ENCODE data around the gene HLCS. TPM values are rescaled to one million over a fixed set of nuclear protein-coding genes. Genes with fewer than 3 reads are reported as not detected.

HLCS gene
- total RNA-seq, 1 experiment from 2014 or later = 12.7 TPM

- Histone ChIP-seq H3K4me1 (ENCODE audit: insufficient read depth, low read length) (0 out of 2 replicates have a peak, but pooled peaks cover 2% of the 10 kb centered on the region), H2BK5ac (ENCODE audit: insufficient read length, low read length) (no peak overlapping the region), H3K9ac (ENCODE audit: extremely low read depth, insufficient read length, low read length) (no peak overlapping the region), H4K8ac (replicated peaks; ENCODE audit: insufficient read length, low read depth, low read length) (no peak overlapping the region), H2BK12ac (ENCODE audit: insufficient read length, low read depth, low read length) (no peak overlapping the region), H2AK5ac (ENCODE audit: insufficient read length, low read length) (no peak overlapping the region), H2BK20ac (ENCODE audit: low read depth, low read length, poor library complexity, severe bottlenecking) (no peak overlapping the region), H4K5ac (ENCODE audit: insufficient read length, low read depth, low read length) (no peak overlapping the region), H3K27ac (ENCODE audit: insufficient read length, low read depth, low read length) (no peak overlapping the region), H2BK15ac (ENCODE audit: low read depth, low read length) (no peak overlapping the region), H3T11ph (ENCODE audit: low read length) (no peak overlapping the region), H3K14ac (ENCODE audit: insufficient read depth, low read length) (no peak overlapping the region), H3K27me3 (ENCODE audit: insufficient read depth, low read length) (peaks cover 44% of the 10 kb centered on the region), H4K20me1 (ENCODE audit: control insufficient read depth, insufficient read depth, insufficient read length) (peaks cover 2% of the 10 kb centered on the region), H3K18ac (ENCODE audit: insufficient read length, low read depth, low read length) (no peak overlapping the region), H3K79me1 (ENCODE audit: insufficient read depth, low read depth, low read length, poor library complexity, severe bottlenecking) (no peaks in the 10 kb centered on the region), H3K4ac (ENCODE audit: low read depth, low read length) (no peak overlapping the region), H2AFZ (ENCODE audit: low read length) (no peak overlapping the region), H2BK120ac (ENCODE audit: low read depth, low read length, poor library complexity, severe bottlenecking) (no peak overlapping the region), H4K91ac (ENCODE audit: insufficient read length, low read depth, low read length) (no peak overlapping the region), H3K23ac (ENCODE audit: insufficient read length, low read depth, low read length) (no peak overlapping the region), H3K9me3 (ENCODE audit: control insufficient read depth, low read depth, low read length) (no peaks in the 10 kb centered on the region), H3K23me2 (ENCODE audit: insufficient read length, low read depth, low read length, poor library complexity, severe bottlenecking) (peaks cover 10% of the 10 kb centered on the region), H3K56ac (ENCODE audit: insufficient read length, low read depth, low read length) (no peak overlapping the region), H3K4me2 (ENCODE audit: insufficient read depth, insufficient read length, low read length) (peak overlapping the region; percentile 77), H3K79me2 (ENCODE audit: insufficient read depth, low read length) (no peaks in the 10 kb centered on the region)
- H3K4me1 Mint-ChIP-seq = peaks cover 33 to 37% of the 10 kb centered on the region in 2 experiments
- no peak overlapping the region; a peak in 1 of 7 replicates for H3K27ac Mint-ChIP-seq
- WGBS (ENCODE audit: extremely low coverage, insufficient read length, low lambda C conversion rate) = no CpG with 5 or more reads among the region's 13 CpGs
- H3K4me3 Mint-ChIP-seq = peak overlapping the region; percentile 47 to 80
- peaks cover 0 to 4% (median 1%) of the 10 kb centered on the region in 3 experiments; a peak in 3 of 7 replicates for H3K36me3 Mint-ChIP-seq (ENCODE audit: insufficient read depth in 1 of 3, low read depth in 3 of 3)
- no peak for TF ChIP-seq CTCF (conservative IDR thresholded peaks at IDR 0.05)
- H3K27me3 Mint-ChIP-seq (ENCODE audit: low read depth) = peaks cover 100% of the 10 kb centered on the region
- DNase-seq = no peak
- H3K9me3 Mint-ChIP-seq = peaks cover 4% of the 10 kb centered on the region in 2 experiments; a peak in 3 of 5 replicates
Observed at GRCh38 chr21:36710729-36711048, 255.8 kb downstream of the HLCS start.

Measured in H9 (cell line).